NCI-H2081 treated with DMSO at 0.1 percent for 48 hours (cell line): ENCODE data around the gene SGCD.

Source experiments
- DNase-seq: peaks from one replicate; lab custom pipeline; 2025; lab: John Stamatoyannopoulos, UW

Gene SGCD

GRCh38 chr5:156513123-156513815 is 186.3 kb downstream of the SGCD start:
- no peak for DNase-seq

DNA sequence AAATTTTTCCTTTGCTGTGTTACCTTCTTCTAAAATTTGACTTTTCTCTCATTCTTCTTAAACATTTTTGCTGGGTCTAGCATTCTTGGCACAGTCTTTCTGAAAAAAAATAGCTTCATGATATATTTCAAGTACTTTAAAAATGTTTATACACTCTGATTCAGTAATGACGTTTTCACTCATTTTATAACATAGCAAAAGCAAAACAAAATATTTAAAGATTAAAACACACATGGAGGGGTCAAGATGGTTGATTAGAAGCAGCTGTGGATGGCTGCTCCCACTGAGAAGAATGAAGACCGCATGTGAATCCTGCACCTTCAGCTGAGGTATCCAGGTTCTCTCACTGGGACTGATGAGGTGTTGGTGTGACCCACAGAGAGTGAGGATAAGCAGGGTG is 188.2 kb downstream of the SGCD start:
- no peak for DNase-seq

DNA sequence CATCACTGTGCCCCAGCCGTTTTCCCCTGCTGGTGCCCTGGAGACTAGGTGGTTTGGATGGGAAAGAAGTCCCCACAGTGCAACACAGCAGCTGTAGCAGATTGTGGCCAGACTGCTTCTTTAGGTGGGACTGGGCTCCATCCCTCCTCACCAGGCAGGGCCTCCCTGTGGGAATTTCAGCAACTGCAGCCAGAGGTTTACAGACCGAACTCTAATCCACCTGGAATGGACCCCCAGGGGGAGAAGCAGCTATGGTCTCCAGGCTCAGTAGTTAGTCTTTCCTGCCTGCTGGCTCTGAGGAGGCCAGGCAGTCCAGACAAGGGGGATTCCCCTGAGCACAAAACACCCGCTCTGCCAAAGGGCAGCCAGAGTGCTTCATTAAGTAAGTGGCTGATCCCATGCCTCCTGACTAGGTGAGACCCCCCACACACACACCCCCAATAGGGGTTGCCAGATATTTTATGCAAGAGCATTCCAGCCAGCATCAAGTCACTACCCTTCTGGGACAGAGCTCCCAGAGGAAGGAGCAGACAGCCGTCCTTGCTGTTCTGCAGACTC is 188.9 kb downstream of the SGCD start:
- DNase-seq: no peak

DNA sequence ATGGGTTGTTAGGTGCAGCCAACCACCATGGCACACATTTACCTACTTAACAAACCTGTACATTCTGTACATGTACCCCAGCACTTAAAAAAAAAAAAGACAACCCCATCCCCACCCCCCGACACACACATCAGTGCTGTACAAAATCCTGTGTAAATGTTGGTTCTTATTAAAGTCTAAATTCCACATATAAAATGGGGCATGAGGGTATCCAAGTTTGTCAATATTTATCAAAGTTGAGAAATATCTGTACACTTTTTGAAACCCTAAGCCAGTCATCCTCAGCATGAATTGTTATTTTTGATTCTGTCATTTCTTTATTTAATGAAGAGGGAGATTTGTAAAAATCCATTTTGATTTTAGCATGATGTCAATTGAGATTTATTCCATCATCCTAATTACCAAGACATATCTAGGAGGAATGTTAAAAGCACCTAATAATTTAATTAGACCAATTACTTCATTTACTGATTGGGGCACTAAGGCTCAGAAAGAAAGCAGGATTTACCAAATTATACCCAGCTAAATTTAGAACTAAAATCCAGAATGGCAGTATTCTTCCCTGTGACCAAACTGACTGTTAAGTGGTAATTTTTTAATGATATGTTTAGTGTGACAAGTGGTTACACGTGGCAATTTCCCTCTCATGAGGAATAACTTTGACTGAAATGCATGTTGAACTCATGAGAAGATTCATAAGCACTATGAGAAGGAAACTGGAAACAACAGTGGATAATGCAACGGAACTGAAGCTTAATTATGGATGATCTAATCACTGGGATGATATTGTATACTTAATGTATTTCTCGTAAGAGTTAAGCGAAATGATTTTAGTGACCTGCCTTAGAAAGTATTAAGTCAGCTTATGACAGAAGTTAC is 195.9 kb downstream of the SGCD start:
- no peak for DNase-seq

DNA sequence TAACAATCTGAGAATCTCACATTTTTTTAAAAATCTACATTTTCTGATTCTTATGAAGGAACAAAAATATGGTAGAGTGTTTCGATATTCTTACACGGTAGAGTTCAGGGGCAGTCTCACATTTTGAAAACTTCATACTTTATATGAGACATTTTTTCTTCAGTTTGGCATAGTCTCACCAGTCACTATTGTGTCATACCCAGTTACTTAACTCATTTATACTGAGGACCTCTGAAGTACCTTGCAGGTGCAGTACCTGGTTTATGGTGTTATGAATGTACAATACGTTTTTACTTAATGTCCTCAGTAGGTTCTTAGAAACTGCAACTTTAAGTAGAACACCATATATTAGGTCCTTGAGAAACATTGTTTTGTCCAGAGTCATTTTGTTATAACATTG is 196.6 kb downstream of the SGCD start:
- no peak for DNase-seq

GRCh38 chr5:156526081-156526925 is 199.3 kb downstream of the SGCD start:
- DNase-seq: no peak

DNA sequence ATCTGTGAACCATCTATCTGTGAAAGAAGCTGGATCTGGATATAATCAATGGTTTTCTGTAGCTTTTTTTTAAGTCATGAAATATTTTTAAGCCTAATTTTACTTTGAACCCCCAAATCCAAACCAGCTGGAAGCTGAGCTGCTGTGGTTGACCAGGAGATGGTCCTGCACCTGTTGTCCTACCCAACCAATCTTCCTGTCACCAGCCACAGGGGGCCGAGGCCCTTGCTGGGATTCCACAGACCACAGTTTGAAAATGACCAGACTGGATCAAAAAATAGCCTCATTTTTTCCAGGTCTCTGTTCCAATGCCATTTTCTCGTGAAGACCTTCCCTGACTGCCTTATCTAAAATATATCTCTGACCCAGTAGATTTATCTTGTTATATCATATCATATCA is 200.6 kb downstream of the SGCD start:
- no peak for DNase-seq

DNA sequence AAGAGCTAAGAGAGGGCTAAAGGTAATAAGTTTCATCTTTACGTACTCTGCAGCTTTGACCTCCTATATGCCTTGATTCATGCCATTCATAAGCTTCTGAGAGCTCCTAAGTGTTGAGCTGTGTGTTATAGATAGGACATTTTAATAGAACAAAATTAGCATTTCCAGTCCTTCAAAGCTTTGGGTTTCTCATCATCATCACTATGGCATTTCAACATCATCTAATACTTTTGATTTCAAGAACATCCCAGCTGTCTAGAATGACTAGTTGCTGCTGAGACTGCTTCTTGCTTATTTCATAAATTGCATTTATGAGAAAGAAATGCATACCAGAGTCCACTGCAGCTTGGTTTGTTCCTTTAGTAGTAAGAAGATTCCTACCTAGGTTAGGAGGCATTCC is 201.7 kb downstream of the SGCD start:
- DNase-seq: no peak

DNA sequence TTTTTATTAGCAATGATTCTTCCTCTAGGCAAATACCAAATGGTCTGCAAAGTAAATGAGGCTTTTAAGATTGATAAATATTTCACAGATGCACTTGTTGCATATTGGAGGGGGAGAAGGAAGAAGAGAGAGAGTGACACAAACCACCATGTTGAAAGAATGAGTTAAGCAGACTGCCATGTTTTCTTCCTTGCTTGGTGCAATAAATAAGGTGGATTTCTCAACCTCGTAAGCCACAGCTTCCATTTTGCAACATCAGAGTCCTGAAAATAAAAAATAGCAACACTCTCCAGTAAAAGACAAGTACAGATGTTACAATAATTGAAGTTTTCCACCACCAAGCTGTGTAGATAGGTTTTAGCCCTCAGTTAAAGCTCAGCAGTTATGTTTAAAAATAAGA is 202.9 kb downstream of the SGCD start:
- DNase-seq: no peak

GRCh38 chr5:156531199-156531598 is 204.2 kb downstream of the SGCD start:
- no peak for DNase-seq

GRCh38 chr5:156532921-156533320 is 206.0 kb downstream of the SGCD start:
- no peak for DNase-seq

GRCh38 chr5:156534085-156534484 is 207.1 kb downstream of the SGCD start:
- no peak for DNase-seq

DNA sequence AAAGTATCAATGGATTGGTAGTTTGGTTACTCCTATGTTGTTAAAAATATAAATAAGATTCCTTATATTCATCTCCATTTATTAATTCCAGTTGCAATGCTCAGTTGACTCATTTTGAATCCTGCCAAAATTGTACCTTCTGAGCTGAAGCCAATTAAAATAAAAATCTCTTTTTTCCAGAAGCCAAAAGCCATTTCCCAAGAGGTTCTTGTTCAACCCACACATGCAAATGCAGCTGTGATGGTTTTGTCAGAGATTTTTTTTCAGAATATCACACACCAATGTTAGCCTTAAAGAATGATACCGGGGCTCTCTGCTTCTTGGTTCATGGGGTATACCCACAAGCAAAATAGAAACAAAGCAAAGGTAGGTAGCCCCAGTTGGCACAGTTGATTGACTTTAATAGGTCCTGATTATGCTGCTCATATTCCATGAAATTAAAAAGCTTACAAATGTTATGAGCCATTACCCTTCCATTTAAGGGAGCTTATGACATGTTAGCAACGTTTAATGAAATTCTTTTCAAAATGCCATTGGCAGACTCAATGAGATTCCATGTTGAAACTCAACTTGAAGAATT is 208.0 kb downstream of the SGCD start:
- no peak for DNase-seq

DNA sequence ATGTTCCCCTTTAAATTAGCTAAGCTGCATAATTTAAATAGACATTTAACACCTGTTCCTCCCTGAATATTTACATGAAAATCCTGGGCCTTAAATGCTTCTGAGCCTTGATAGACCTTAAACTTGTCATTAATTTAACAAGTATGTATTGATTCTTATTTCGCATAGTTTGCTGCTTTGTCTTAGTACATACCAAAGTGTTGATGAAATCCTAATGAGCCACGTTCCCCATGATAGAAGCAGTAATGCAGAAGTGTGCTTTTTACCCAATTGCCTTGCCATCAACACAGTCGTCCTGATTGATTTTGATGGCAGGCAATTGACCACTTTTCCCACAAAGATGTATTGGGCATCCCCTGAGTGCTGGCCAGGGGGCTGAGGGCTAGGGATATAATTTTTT is 213.5 kb downstream of the SGCD start:
- no peak for DNase-seq

- DNase-seq: no peak
Measured at GRCh38 chr5:156541582-156541981, 214.6 kb downstream of the SGCD start.

DNA sequence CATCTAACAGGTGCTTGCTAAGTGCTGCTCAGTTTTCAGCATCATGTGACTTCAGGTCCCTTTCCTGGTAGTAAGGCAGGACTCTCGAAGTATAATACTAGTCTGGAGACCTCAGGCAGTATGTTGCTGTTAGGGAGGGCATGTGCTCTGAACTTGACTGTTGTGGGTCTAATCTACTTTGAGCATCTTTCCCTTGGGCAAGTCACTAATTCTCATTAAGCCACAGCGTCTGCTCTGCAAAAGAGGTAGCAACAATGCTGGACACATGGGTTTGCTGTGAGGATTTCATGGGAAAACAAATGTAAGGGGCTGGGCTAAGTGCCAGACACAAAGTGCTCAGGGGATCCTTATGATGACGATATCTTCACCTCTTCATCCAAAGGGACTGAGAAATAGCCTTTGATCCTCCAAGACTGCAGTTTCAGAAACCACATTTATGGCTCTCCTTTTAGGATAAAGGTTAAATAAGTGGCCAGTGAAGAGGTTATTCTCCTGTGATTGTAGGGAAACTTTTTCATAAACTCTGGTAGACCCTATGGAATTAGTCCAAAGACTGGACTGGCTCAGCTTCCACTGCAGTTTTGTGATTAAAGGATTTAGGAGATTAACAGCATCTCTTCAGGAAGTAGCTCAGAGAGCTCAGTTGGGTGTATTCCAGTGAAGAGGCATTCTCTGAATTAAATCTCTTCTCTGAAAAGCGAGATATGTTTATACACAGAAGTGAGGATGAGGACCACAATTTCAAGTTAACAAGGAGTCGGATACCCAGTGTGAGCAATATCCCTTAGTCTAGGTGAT is 216.6 kb downstream of the SGCD start:
- no peak for DNase-seq

DNA sequence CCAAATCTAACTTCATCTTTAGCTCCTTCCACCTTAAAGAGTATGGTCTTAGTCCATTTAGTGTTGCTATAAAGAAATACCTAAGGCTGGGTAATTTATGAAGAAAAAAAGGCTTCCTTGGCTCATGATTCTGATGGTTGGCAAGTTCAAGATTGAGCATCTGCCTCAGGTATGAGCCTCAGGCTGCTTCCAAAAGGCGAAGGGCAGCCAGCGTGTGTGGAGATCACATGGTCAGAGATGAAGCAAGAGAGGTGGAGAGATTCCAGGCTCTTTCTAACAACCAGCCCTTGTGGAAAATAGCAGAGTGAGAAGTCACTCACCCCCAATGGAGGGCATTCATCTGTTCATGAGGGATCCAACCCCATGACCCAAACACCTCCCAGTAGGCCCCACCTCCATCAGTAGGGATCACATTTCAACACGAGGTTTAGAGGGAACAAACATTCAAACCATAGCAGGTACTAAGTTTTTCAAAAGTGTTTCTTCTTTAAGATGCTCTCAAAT is 225.9 kb downstream of the SGCD start:
- DNase-seq: no peak

DNA sequence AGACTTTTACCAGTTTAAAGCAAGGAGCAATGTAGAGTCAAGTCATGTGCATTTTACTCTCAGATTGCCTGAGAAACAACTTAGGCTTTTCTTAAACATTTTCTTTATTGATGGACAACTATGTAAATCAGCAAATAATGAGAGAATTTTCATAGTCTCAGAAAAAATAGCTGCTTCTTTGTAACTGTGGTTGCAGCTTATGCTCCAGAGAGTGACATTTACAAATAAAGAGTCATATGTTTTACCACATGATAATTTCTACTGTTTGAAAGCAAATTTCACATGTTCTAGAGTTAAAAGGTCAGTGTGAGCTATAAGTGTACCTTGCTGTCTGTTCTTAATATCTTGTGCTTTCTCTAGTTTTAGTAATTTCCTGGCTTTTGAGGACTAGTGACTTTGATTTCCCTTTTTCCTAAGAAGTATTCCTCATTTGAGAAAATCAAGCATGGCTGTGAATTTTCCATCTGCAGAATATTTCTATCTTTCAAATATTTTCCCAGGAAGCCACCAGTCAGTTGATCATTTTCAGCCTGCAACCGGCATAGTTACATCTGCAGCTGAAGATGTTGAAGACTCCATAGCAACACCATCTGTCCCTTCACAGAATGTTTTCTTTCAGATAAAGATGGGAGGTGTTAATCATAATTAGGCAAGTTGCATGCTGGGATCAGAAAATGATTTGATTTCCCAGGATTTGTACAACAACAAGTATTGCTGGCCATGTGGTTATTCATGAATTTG is 229.9 kb downstream of the SGCD start:
- DNase-seq: no peak

DNA sequence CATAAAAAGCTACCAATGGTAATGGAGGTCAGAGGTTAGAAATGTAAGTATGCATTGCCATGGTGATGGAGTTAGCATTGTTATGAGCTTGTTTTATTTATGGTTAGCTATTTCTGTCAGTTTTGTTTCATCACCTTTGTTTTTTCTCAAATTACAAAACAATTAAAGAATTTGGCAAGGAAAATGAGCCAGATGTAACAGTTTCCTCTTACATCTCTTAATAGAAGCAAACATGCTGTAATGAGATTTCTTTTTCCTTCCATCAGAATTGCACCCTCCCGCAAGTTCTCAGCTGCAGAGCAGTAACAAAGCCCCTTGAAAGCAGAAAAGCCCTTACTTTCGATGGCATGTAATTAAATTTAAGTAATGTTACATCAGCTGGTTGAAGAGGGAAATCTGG is 233.0 kb downstream of the SGCD start:
- no peak for DNase-seq

- no peak for DNase-seq
Measured at GRCh38 chr5:156561651-156562050, 234.7 kb downstream of the SGCD start.
